ENCODE measurements around the gene RUSF1.

The RUSF1 gene

GRCh38 chr16:31441956-31442355, 66.2 kb downstream of the RUSF1 start:
- no peak for DNase-seq

GRCh38 chr16:31440516-31441184, 67.5 kb downstream of the RUSF1 start:
- no peak for DNase-seq

- no peak for DNase-seq
These were observed 68.7 kb downstream of the RUSF1 start for GRCh38 chr16:31439519-31439918.

All from 8988T (cell line).